Heart left ventricle (tissue), 16 donors: ENCODE data around the gene MRPS34. TPM values are rescaled to one million over a fixed set of nuclear protein-coding genes. Genes with fewer than 3 reads are reported as not detected.

Experiments used
- ATAC-seq, 4 donors: fragments of 200-7000 bp; cut with Tn5 transposase; one replicate each; pipeline ENCODE4 v1.9.1; 2020 to 2022; ENCODE audit warnings: moderate library complexity in 4 of 4, mild to moderate bottlenecking in 3 of 4, moderate number of reproducible peaks in 1 of 4
- DNase-seq, 5 donors: peaks; one replicate each; pipeline ENCODE4 v3.0.0-alpha.2; 2020
- H3K27ac ChIP-seq, 12 donors: fragments of 200-600 bp; sonication (generic) in 4 of 12; one replicate each; pipeline versions ENCODE4 v1.5.0 to v1.8.0; 2016 to 2022; ENCODE audit warnings: mild to moderate bottlenecking in 2 of 12
- H3K27me3 ChIP-seq, 9 donors: fragments of 200-600 bp; sonication (generic) in 2 of 9; one replicate each; pipeline versions ENCODE4 v1.5.1 to v1.8.0; 2016 to 2022; ENCODE audit warnings: mild to moderate bottlenecking in 3 of 9
- H3K36me3 ChIP-seq, 9 donors: fragments of 200-600 bp; sonication (generic) in 2 of 9; one replicate each; pipeline versions ENCODE4 v1.5.0 to v1.8.0; 2018 to 2022; ENCODE audit warnings: mild to moderate bottlenecking in 2 of 9
- H3K4me1 ChIP-seq, 12 donors: fragments of 200-600 bp; sonication (generic) in 4 of 12; one replicate each; pipeline versions ENCODE4 v1.5.0 to v1.8.0; 2016 to 2022; ENCODE audit warnings: mild to moderate bottlenecking in 3 of 12
- H3K4me3 ChIP-seq, 12 donors: fragments of 200-600 bp; sonication (generic) in 4 of 12; one replicate each; pipeline versions ENCODE4 v1.5.0 to v1.8.0; 2017 to 2022; ENCODE audit warnings: mild to moderate bottlenecking in 9 of 12, moderate library complexity in 4 of 12
- H3K9me3 ChIP-seq, 12 donors: fragments of 200-600 bp; sonication (generic) in 4 of 12; one replicate each; pipeline versions ENCODE4 v1.5.0 to v1.8.0; 2016 to 2022; ENCODE audit warnings: mild to moderate bottlenecking in 1 of 12
- CTCF ChIP-seq, 12 donors: fragments of 200-600 bp; sonication (generic) in 4 of 12; IDR thresholded peaks; one replicate each; pipeline versions ENCODE4 v1.5.0 to v1.8.0; 2018 to 2022; ENCODE audit warnings: antibody characterized with exemption in 12 of 12, mild to moderate bottlenecking in 5 of 12
- POLR2A ChIP-seq, 2 donors: fragments of 450-650 bp; IDR thresholded peaks; one replicate each; pipeline ENCODE4 v1.6.1; 2017; ENCODE audit warnings: antibody characterized with exemption in 2 of 2, mild to moderate bottlenecking in 2 of 2, moderate library complexity in 2 of 2
- WGBS, 4 donors: extraction: QIAGEN DNeasy Blood & Tissue Kit in 2 of 4; methylation state at CpG; one replicate each; pipeline versions ENCODE4 v1.1.5 to v1.1.7; 2013 to 2018; 5-methylcytosine and 5-hydroxymethylcytosine counted together
- intact Hi-C, 10 donors: fragments of 100-400 bp; cut with DNase I; formaldehyde crosslinking; loops; one replicate each; pipeline versions ENCODE4 v1.11.1 to v1.14.2; 2022
- polyA plus RNA-seq, 2 donors: library from polyadenylated mRNA; stranded (reverse); fragments of 200-250 nt; gene quantifications; one replicate each; pipeline ENCODE4 v1.2.3, GENCODE V29; 2013
- total RNA-seq, 9 donors: library from RNA; depleted of rRNA in 2 of 9; stranded (reverse); fragments of >200 nt in 2 of 9; fragmentation: NEBNext Ultra II Directional in 3 of 9; extraction: Animal tissue kit (Norgen Biotek cat#: 25700) in 3 of 9; gene quantifications; one replicate each; pipeline versions ENCODE4 v1.1.0 to v1.2.4, GENCODE V29; 2016 to 2023
- donor health status: ischemic (EF 13 %, LVEDD 7.1; RV severe dilation, severe dysfunction).
- donor health status: healthy with polysubstance abuse.
- donor health status: DM: no; HTN: yes; CAD: no.
- donor health status: DM: no; HTN: no; CAD: no.
- donor health status: ischemic (EF 25% LVEDD 6.9; RV normal size, moderate dysfunction).
- donor health status: ischemic (EF 25% LVEDD 5.7; RV mildly dilated, moderate dysfunction).
- donor health status: healthy.
- donor health status: DM: yes; HTN: yes; CAD: no.
- donor health status: ischemic (EF 35%, LVEDD 5.7; RV mildly dilated, moderate dysfunction).
- donor health status: nonischemic (EF 11% LVEDD 7.7; RV severe dilation, severe dysfunction).
- donor health status: DM: yes; HTN: yes; CAD: no.
- donor health status: PGD.
- donor health status: ischemic (EF 29% LVEDD 5.4; RV normal size, mild dysfunction).
- donor health status: nonischemic (EF 23%, LVEDD 6.1; RV moderate dilation, normal function).

The MRPS34 gene
- total and polyA plus RNA-seq, 11 donors = 58.0 to 123 (median 81.8) TPM

DNA sequence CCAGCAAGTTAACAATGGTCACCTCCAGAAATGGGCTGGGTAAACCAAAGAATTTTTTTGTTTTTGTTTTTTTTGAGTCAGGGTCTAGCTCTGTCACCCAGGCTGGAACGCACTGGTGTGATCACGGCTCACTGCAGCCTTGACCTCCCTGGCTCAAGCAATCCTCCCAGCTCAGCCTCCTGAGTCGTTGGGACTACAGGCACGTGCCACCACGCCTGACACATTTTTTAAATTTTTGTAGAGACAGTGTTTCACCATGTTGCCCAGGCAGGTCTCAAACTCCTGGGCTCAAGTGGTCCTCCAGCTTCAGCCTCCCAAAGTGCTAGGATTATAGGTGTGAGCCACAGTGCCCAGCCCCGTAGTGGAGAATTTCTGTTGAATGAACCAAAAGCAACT, 7.7 kb upstream of the MRPS34 start:
- peaks cover 0 to 56% (median 42%) of the 10 kb centered on the region in 9 donors for H3K36me3 ChIP-seq
- TF ChIP-seq CTCF (IDR thresholded peaks at IDR 0.05) (no peak), POLR2A (IDR thresholded peaks at IDR 0.05) (no peak)
- 74 to 81% (median 79%) methylated on average over 6 of the region's 6 CpGs for WGBS, 4 donors
- H3K4me1 ChIP-seq = peaks cover 2 to 50% (median 28%) of the 10 kb centered on the region in 12 donors
- DNase-seq = peak in 3 of 5 donors; percentile 4 to 33 (median 15)
- no peaks in the 10 kb centered on the region for H3K9me3 ChIP-seq
- H3K27ac ChIP-seq = no peak overlapping the region
- intact Hi-C loops = loop anchor here in 1 of 10 donors (5.0 kb wide), 2 partner anchors 162 to 468 kb away; partner anchors contain the start of gene MSRB1
- ATAC-seq = no peak
- peak overlapping the region in 4 of 12 donors; percentile 9 to 100 (median 80) for H3K4me3 ChIP-seq
- no peaks in the 10 kb centered on the region for H3K27me3 ChIP-seq

GRCh38 chr16:1779741-1780676, 7.1 kb upstream of the MRPS34 start:
- DNase-seq (peak in 3 of 5 donors; percentile 9 to 62 (median 37)), ATAC-seq (no peak)
- Histone ChIP-seq H3K36me3 (peaks cover 0 to 62% (median 46%) of the 10 kb centered on the region in 9 donors), H3K27ac (no peak overlapping the region), H3K4me3 (peak overlapping the region in 2 of 12 donors; percentile 9 to 100), H3K27me3 (no peaks in the 10 kb centered on the region), H3K9me3 (no peaks in the 10 kb centered on the region), H3K4me1 (peaks cover 2 to 45% (median 29%) of the 10 kb centered on the region in 12 donors)
- WGBS, 4 donors = 62 to 82% (median 74%) methylated on average over 12 to 27 of the region's 27 CpGs
- intact Hi-C loops = loop anchor here in 1 of 10 donors (5.0 kb wide), 2 partner anchors 162 to 468 kb away; partner anchors contain the start of gene MSRB1
- TF ChIP-seq CTCF (IDR thresholded peaks at IDR 0.05) (no peak), POLR2A (IDR thresholded peaks at IDR 0.05) (no peak)

GRCh38 chr16:1779234-1779701, 6.3 kb upstream of the MRPS34 start:
- no peak overlapping the region for H3K27ac ChIP-seq
- DNase-seq (peak in 2 of 5 donors; percentile 6 to 51), ATAC-seq (no peak)
- intact Hi-C loops = no loop called here
- peaks cover 3 to 47% (median 31%) of the 10 kb centered on the region in 12 donors for H3K4me1 ChIP-seq
- WGBS, 4 donors = 72 to 86% (median 81%) methylated on average over 6 to 8 of the region's 8 CpGs
- H3K36me3 ChIP-seq = peaks cover 0 to 63% (median 48%) of the 10 kb centered on the region in 9 donors
- no peaks in the 10 kb centered on the region for H3K9me3 ChIP-seq
- no peak overlapping the region for H3K4me3 ChIP-seq
- H3K27me3 ChIP-seq = no peaks in the 10 kb centered on the region
- TF ChIP-seq POLR2A (IDR thresholded peaks at IDR 0.05) = no peak
- no peak for TF ChIP-seq CTCF (IDR thresholded peaks at IDR 0.05)
